NCI-H128 (cell line): ENCODE measurements around the gene ATP6V0B.

Experiments used
- DNase-seq: peaks from one replicate; lab custom pipeline; 2025; ENCODE audit not compliant: unreplicated experiment; lab: John Stamatoyannopoulos, UW

Gene ATP6V0B

GRCh38 chr1:43982808-43983207 lies 8.0 kb downstream of the ATP6V0B start:
- no peak for DNase-seq

DNA sequence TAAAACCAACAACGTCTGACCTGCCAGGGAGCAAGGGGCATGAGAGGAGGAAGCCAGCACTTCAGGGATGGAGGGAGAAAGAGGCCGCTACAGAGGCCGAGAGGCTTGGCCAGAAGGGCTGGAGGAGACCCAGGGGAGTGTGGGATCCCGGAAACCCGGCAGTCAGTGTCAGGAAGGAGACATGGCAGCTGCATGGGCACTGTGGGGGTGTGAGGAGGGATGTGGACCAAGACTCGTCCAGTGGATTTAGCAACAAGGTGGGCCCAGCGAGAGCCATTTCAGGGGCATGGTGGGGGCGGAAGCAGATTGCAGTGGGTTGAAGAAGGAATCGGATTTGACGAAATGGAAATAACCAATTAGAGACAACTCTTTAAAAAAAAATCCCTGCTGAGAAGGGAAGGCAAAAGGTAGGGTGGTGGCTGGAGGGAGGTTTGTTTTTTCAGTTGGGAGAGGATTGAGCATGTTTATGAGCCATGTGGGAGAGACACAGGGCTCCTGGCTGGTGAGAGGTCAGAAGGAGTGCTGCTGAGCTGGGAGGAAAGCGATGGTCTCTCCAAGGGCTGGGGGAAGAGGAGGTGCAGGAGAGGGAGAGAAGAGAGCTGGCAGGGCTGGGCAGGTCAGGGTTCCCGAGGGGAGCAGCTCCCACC lies 8.6 kb downstream of the ATP6V0B start:
- no peak for DNase-seq

DNA sequence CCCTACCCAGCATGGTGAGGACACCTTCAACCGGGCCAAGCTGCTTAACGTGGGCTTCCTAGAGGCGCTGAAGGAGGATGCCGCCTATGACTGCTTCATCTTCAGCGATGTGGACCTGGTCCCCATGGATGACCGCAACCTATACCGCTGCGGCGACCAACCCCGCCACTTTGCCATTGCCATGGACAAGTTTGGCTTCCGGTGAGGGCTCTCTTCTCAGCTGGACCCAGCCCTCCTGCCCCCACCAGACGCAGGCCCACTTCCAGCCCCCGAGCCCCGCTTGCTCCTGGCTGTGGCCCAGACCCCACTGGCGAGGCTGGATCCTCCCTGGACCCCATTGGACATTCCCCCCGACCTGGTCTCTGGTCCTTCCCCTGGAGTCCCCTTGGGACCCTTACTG lies 10.1 kb downstream of the ATP6V0B start:
- DNase-seq, result no peak

DNA sequence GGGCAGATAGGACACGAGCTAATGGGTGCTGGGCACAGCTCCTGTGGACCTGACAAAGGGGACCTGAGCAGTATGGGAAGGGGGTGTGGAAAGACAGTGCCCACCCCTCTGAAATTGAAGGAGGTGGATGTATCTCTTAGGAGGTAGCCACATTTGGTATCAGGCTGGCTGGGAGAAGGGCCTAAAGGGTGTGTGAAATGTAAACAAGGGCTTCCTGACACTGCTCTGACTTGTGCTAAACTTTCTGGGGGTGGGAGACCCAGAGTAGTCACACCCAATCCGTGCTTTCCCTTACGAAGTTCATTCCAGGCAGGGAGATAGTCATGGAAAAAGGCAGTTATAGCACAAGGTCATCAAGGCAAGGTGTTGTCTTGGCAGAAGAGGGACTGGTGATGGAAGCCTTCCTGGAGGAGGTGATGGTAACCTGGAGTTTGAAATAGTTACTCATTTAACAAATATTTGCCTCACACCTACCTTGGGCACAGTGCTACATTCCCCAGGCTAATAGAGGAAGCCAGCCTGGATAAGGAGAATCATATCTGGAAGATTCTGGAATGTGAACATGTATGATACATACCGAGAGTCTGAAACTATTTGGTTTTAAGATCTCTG lies 11.3 kb downstream of the ATP6V0B start:
- DNase-seq, result no peak

GRCh38 chr1:43986712-43987111 lies 12.0 kb downstream of the ATP6V0B start:
- DNase-seq, result no peak

GRCh38 chr1:43987159-43987902 lies 12.6 kb downstream of the ATP6V0B start:
- DNase-seq, result no peak

- DNase-seq, result no peak
Observed at GRCh38 chr1:43990271-43991199, 15.8 kb downstream of the ATP6V0B start.

DNA sequence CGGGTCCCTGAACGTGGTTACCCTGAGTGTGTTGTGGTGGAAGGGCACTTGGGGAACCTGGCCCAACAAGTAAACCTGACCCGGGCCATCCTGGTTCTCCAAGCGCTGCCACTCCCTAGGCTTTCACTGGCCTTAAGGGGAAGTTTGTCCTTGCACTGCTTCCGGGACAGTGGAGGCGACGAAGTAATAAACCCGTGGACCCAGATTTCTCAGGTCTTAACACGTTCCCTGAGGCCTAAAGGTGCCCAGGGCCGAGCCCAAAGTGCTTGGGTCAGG lies 16.4 kb downstream of the ATP6V0B start:
- DNase-seq, result no peak

GRCh38 chr1:43991476-43992231 lies 16.9 kb downstream of the ATP6V0B start, which contains the start of gene CCDC24:
Gene CCDC24 (plus strand): TSS chr1:43991599. CDS start chr1:43991879, 280 bp downstream.
- DNase-seq, result peak; percentile 50

GRCh38 chr1:43992232-43992995 lies 17.7 kb downstream of the ATP6V0B start:
- DNase-seq, result no peak

- no peak for DNase-seq
Observed at GRCh38 chr1:43993206-43993914, 18.6 kb downstream of the ATP6V0B start.

GRCh38 chr1:43994071-43994470 lies 19.3 kb downstream of the ATP6V0B start:
- DNase-seq, result no peak

DNA sequence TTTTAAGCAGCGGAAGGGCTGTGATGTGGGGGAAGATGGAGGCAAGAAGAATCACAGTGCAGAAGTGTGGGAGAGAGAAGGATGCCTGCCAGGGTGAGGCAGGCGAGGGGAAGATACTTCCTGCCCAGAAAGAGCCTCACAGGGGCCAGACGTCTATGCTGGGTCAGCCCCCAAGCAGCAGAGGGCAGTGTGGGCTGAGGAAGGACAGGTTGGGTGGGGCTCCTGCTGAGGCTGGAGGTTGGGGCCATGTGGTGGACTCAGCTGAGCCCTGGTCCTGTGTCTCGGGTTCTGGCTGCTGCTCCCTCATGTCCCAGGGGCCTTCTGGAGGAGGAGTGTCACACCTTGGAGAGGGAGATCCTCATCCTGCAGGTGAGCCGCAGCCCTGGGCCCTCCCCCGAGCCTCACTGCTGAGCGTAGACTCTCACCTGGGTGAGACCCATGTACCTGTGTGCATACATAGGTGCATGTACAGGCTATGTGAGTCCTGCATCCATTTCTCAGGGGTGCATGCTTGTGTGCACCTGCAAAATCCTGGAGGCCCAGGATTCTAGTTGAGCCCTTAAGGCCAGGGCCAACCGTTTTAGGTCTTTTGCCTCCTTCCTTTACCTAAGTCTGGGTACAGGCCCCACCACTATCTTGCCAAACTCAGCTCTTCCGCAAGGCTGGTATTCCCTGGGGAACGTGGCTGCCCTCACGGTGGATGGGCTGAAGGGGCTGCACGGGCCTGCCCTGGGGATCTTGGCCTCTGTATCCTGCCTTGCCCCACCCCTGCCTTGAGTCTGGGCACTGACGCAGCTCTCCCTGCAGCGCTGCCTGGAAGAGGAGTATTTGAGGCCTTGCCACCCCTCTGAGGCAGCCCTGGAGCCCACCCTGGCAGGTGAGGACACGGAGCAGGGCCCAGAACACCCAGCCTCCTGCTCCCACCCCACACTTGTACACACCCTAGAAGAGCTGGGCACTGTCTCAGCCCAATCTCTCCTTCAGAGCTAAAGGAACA lies 20.3 kb downstream of the ATP6V0B start:
- DNase-seq, result no peak

DNA sequence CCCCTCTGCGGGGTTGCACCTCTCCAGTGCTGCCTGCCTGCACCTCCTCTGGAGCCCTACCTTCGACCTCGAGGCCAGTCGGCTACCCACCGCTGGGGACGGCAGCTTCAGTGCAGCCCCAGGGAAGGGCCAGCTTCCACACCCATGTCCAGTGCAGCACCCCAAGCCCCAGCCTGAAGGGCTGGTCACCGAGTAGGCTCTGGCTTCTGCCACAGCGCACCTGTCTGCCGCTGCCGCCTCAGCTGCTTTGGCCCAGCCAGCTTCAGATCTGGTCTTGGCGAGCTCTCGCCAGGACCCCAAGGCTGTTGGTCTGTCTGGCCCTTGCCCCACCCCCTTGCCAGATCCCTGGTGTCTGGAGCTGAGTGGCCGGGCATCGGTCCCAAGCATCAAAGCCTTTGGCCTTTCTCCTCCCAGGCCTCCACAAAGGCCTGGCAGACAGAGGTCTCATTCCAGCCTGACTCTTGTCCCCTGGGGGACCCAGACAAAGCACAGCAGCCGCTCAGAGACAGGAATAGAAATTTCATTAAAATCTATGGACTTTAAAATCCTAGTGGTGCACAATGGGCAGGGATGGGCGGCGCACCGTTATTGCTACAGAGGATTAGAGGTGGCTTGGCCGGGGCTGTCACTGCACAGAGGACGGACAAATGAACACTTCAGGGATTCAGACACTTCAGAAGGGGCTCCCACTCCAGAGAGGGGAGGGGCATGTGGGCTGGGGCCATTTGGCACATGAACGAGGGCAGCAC lies 21.4 kb downstream of the ATP6V0B start:
- no peak for DNase-seq

DNA sequence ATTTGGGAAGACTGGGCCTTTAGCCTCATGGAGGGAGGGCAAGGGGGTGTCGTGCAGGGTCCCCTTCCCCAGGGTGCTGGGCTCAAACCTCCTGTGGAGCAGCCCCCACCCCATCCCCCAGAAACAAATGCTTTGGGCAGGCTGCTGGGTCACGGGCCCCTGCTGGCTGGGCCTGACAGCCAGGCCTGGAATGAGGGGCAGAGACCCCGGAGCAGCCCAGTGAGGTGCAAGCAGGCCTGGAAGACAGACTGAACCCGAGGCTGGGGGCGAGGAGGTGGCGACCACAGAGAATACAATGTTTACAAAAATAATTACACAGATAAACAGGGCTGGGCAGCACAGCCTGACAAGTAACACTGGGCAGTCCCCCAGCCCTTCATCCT lies 22.0 kb downstream of the ATP6V0B start:
- DNase-seq, result no peak

GRCh38 chr1:43997295-43997999 lies 22.7 kb downstream of the ATP6V0B start:
- no peak for DNase-seq

DNA sequence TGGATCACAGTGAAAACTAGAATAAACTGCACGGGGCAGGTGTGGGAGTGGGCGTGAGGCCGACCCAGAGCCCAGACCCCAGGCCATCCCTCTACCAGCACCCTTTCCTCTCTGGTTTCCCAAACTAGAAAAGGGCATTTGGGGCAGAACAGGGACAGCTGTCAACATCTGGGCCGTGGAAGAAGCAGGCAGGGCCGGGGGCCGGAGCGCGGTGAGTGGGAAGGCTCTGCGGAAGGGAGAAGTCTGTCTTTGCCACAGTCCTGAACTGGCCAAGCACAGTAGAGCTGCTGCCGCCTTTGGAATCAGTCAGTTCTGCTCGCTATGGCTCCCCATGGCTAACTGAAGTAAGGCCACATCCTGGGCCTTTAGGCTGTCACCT lies 23.2 kb downstream of the ATP6V0B start:
- DNase-seq, result no peak
